ENCODE data around the gene USP6NL.
A peak's percentile ranks its signal among the peaks of the same experiment; 100 is the strongest.

Gene USP6NL

DNA sequence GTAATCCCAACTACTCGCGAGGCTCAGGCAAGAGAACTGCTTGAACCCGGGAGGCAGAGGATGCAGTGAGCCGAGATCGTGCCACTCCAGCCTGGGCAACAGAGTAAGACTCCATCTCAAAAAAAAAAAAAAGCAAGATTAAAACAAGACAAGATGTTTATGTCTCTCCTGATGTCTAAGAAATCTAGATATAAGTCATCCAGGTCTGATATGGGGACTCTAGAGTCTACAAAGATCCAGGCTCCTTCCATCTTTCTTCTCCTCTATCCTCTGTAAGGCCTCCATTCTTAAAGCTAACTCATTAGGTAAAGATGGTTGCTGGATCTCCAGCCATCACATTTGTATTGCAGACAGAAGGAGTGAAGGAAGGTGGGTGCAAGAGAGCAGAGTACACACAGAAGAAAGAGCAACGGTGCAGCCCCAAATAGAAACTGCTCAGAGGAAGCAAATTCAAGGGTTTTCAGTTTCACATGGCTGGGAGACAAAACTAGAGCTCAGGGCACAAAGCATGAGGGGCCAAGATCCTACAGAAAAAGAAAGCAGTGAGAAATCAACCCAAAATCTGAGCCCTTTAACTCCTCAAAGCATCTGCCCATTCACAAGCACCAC is 57.6 kb downstream of the USP6NL start:
- DNase-seq (ENCODE audit: low read depth, low spot score): no peak

DNA sequence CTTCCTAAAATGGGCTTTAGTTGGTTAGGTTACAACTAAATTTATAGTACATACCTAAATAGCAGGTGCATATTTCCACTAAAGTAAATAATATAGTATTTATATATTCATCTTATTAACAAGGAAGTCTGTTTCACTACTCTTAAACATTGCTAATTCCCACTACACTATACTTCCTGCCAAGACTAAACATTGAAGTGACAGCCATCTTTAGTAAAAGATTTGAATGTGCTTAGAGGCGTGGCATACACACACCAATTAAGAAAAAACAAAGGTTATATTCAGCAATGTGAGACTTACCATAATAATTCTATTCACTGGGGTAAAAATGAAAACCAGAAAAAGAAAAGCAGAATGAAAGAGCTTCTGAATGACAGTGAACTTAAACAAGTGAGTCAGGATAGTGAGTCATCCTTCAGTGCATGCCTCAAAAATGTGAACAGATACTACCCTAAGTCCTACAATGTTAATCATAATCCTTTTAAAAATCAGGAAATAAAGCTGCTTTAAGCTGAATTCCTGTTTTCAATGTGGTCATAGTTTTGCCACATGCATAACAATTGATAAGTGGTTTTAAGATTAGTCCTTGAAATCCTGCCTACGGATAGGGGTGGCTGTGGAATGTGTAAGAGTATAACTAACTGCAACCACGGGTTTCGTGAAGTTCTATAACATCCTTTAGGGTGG is 59.4 kb downstream of the USP6NL start:
- DNase-seq (ENCODE audit: low read depth, low spot score): no peak

- DNase-seq (ENCODE audit: low read depth, low spot score): no peak
These were observed 60.3 kb downstream of the USP6NL start for GRCh38 chr10:11551104-11551503.

DNA sequence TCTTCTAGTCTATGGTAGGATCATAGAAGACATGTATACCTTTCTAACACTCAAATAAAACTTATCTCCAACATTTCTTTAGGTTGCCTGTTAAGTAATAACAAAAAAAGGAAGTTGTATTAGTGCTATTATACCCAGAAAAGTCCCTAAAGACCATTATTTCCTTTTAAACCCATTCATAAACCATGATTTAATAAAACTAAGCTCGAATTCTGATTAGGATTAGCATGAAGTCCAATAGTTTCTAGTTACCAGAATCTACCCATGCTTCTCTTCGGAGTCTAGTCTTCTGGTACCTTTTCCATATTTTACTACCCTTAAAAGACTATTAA is 62.7 kb downstream of the USP6NL start:
- no peak for DNase-seq (ENCODE audit: low read depth, low spot score)

- no peak for DNase-seq (ENCODE audit: low read depth, low spot score)
These were observed 63.2 kb downstream of the USP6NL start for GRCh38 chr10:11548065-11548767.

GRCh38 chr10:11546581-11546980 is 64.9 kb downstream of the USP6NL start:
- no peak for DNase-seq (ENCODE audit: low read depth, low spot score)

GRCh38 chr10:11541296-11541695 is 70.2 kb downstream of the USP6NL start:
- DNase-seq (ENCODE audit: low read depth, low spot score): no peak

- DNase-seq (ENCODE audit: low read depth, low spot score): no peak
These were observed 72.1 kb downstream of the USP6NL start for GRCh38 chr10:11539191-11539868.

GRCh38 chr10:11538834-11539190 is 72.6 kb downstream of the USP6NL start:
- DNase-seq (ENCODE audit: low read depth, low spot score): no peak

GRCh38 chr10:11536228-11536627 is 75.2 kb downstream of the USP6NL start:
- DNase-seq (ENCODE audit: low read depth, low spot score): no peak

DNA sequence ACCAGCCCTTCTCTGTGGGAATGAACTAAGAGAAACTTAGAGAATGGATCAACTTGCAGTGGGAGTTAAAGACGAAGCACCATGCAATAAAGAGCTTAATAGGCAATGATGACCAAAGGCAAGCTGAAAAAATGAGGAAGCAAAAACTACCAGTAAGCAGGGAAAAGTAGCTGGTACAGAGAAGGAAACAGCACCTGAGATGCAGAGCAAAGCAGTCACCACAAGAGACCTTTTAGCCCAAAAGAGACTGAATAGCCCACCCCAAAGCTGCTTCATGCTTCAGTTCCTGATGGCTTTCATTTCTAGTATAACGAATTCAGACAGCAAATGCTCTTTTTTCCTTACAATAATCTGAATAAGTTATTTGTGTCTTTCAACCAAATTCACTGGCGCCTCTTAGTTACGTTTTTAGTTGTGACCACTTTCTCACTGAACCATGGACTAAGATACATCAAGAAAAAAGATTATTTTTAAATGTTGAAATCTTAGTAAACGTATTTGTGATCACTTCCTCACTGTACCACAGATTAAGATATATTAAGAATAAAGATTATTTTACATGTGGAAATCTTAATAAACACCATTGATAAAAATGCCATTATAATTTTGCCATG is 76.0 kb downstream of the USP6NL start:
- no peak for DNase-seq (ENCODE audit: low read depth, low spot score)

GRCh38 chr10:11533328-11533781 is 78.1 kb downstream of the USP6NL start:
- DNase-seq (ENCODE audit: low read depth, low spot score): peak; percentile 24

DNA sequence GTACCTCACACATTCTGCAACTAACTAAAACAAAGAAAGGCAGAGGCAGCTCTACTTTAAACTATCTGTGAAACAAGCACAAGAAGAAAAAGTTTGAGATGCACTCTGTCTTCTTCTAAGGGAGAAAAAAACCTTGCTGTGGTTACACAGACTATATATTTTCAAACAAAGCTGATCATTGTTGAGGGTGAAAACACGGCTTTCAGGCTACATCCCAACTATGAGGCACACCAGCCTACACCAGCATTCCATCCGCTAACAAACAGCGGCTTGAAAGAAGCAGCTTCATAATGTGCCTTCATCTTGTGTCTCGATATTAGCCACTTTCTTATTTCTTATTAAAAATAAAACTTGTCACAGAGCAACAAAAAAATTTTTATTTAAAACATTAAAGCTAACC is 79.1 kb downstream of the USP6NL start:
- no peak for DNase-seq (ENCODE audit: low read depth, low spot score)

- no peak for DNase-seq (ENCODE audit: low read depth, low spot score)
These were observed 80.6 kb downstream of the USP6NL start for GRCh38 chr10:11530806-11531205.

- no peak for DNase-seq (ENCODE audit: low read depth, low spot score)
These were observed 82.1 kb downstream of the USP6NL start for GRCh38 chr10:11529276-11529903.

GRCh38 chr10:11528286-11528685 is 83.2 kb downstream of the USP6NL start:
- no peak for DNase-seq (ENCODE audit: low read depth, low spot score)

DNA sequence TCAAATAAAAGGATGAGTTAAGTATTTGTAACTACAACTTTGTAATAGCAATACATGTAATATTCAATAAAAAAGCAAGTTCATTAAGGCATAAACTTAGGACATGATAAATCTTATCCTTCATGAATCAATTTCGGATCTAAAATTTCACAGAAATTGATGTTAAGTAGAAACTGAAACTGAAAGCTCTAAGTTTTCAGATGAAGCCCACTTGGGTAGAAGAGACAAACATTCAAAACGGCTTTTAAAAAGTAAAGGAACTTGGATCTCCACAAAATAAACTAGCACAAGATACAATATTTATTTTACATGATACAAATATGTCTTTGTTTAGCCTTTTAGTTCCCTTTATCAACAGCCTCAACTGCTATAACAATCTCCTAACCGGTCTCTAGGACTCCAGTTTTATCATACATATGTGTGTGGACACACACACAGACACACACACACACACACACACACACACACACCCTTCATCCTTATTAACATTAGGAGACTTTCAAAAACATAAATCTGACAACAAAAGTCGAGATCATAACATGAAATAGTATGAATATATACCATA is 83.7 kb downstream of the USP6NL start:
- no peak for DNase-seq (ENCODE audit: low read depth, low spot score)

- no peak for DNase-seq (ENCODE audit: low read depth, low spot score)
These were observed 84.4 kb downstream of the USP6NL start for GRCh38 chr10:11527068-11527467.

GRCh38 chr10:11525503-11525902 is 85.9 kb downstream of the USP6NL start:
- DNase-seq (ENCODE audit: low read depth, low spot score): no peak

GRCh38 chr10:11522821-11523245 is 88.6 kb downstream of the USP6NL start:
- DNase-seq (ENCODE audit: low read depth, low spot score): no peak

GRCh38 chr10:11521860-11522259 is 89.6 kb downstream of the USP6NL start:
- no peak for DNase-seq (ENCODE audit: low read depth, low spot score)
